ENCODE data around the gene ARHGAP40.

- peak; percentile 4; the same call in 1 of the 2 replicates for TF ChIP-seq ATF3 (IDR thresholded peaks at IDR 0.05)
- 0 out of 2 replicates have a peak, but pooled peaks have one; percentile 20 for TF ChIP-seq ATF3 (CRISPR knock-in tag; conservative IDR thresholded peaks at IDR 0.05)
- TF ChIP-seq ZNF140 (CRISPR knock-in tag; IDR thresholded peaks at IDR 0.05): no peak
- TF ChIP-seq ZBTB8A (IDR thresholded peaks at IDR 0.05; ENCODE audit: partially characterized antibody): no peak
- no peak for TF ChIP-seq PHF20 (IDR thresholded peaks at IDR 0.05; ENCODE audit: partially characterized antibody)
These were observed 72.6 kb downstream of the ARHGAP40 start for GRCh38 chr20:38674092-38674764.

All from K562 (cell line).